Measurements from ENCODE around the gene RNASEH2C.

GRCh38 chr11:65736810-65737209 lies 16.2 kb upstream of the RNASEH2C start:
- TF ChIP-seq CTCF (IDR thresholded peaks at IDR 0.05): no peak
- no peak for TF ChIP-seq POLR2A (IDR thresholded peaks at IDR 0.05)
- no peak for TF ChIP-seq EP300 (IDR thresholded peaks at IDR 0.05)
- no peak for TF ChIP-seq POLR2AphosphoS5 (IDR thresholded peaks at IDR 0.05)

Measured in suprapubic skin (tissue), 4 donors.